Limb (tissue), 2 donors: ENCODE data around the gene PAX7.

Source experiments
- DNase-seq, 2 donors: peaks; one replicate each; pipeline ENCODE4 v3.0.0-alpha.2; 2016; ENCODE audit errors: extremely low spot score in 2 of 2

Gene PAX7

DNA sequence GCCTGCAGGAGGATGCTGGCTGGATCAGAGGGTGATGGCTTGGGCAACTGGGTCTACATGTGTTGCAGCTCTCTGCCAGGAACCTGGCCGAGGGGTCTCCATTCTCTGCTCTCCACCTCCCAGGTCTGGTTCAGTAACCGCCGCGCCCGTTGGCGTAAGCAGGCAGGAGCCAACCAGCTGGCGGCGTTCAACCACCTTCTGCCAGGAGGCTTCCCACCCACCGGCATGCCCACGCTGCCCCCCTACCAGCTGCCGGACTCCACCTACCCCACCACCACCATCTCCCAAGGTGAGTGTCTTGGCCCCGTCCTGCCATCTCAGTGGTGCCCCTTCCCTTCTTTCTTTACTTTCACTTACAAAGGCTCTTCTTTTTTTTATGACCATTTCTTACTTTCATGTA, 69.9 kb downstream of the PAX7 start:
- no peak for DNase-seq

DNA sequence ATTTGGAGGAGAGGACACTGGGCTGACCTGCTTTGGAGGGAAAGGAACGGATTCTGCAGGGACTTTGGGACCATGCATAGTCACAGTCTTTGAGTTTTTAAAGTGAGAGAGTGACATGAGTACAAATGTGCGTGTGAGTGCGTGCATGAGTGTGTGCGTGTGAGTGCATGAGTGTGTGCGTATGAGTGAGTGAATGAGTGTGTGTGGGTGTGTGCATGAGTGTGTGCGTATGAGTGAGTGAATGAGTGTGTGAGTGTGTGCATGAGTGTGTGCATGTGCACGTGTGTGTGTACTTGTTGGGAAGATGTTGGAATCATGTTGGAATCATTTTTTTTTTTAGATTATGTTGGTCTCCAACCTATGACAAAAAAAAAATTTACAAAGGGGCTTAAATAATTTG, 70.5 kb downstream of the PAX7 start:
- DNase-seq, result no peak

DNA sequence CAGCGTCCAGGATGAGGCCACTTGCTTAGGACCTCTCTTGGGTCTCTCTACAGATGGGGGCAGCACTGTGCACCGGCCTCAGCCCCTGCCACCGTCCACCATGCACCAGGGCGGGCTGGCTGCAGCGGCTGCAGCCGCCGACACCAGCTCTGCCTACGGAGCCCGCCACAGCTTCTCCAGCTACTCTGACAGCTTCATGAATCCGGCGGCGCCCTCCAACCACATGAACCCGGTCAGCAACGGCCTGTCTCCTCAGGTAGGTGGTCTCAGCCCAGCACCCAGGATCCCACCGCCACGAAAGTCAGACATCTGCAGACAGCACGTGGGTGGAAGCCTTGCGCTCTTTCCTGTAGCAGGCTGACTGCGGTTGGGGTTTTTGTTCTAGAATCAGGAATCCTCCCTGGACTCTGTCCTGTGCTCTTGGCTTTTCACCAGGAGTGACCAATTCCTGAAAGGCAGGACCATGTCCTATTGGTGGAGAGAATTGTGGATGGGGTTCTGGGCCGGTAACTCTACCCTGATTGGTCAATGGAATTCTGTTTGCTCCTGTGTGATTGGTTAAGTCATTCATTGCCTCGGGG, 72.5 kb downstream of the PAX7 start:
- no peak for DNase-seq

DNA sequence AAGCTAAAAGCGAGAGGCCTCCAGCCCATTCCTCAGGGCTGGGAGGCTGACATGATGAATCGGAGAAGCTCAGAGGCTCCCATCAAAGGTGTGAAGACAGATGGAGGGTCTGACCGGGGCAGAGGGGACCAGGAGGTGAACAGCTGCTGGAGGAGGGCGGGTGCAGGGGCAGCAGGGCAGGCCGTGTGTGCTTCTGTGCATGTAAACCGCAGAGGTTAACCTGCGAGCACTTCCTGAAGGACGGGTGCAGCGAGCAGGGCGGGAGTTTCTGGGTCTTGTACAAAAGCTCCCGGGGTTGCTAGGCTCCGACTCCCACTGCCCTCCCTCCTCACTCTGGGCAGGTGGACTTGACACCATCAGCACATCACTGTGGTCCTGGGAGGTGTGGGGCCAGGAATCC, 75.2 kb downstream of the PAX7 start:
- DNase-seq, result no peak

DNA sequence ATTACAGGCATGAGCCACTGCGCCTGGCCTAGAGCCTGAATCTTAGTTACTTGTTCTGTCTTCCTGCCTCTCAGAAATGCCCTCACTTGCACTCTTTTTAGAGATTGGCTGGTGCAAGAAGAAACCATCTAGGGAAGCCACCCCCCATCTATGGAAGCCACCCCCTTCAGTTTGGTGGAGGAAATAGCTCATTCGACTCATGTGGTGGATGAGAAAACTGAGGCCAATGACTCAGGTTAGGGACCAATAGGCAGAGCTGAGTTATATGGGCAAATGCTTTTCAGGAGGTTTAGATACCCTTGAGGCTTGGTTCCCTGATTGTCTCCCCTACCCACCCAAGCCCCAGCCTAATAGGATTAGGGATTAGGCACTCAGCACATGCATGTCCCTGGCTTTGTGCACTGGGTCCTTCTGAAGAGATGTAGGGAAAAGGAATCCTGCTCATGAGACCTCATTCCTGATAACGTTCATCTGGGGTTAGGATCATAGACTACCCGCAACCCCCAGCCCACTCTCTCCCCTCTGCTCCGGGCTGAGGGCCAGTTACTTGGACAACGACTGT, 77.1 kb downstream of the PAX7 start:
- no peak for DNase-seq

DNA sequence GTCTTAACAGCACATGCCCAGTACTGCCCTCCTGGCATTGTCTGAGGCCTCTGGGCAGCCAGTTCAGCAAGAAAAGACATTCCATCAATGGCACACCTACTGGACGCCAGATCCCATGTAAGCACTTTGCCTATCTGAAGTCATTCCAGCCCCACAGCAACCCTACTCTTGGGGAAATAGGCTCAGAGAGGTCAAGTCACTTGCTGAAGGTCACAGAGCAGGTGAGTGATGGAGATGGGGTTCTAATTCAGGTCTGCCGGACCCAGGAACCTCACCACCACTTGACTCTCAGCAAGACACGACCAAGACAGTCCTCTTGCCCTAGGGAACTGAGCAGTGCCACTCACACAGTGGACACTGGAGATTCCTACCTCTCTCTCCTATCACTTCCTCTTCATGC, 79.4 kb downstream of the PAX7 start:
- DNase-seq, result no peak

DNA sequence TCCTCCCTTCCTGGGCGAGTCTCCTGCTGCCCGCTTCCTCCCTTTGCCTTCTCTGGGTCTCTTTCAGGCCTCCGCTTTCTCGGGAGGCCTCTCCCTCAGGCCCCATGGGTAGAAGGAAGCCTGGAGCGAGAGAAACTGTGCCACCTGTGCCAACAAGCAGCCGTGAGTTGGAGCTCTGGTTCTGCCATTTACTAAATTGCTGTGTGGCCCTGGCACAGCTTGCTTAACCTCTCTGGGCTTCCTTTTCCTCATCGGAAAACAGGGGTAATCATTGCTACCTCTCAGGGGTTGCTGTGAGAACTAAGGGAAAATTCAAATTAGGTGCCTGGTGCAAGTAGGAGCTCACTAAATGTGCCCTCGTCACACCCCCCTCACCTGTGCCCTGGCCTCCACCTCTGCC, 80.4 kb downstream of the PAX7 start:
- DNase-seq, result no peak

DNA sequence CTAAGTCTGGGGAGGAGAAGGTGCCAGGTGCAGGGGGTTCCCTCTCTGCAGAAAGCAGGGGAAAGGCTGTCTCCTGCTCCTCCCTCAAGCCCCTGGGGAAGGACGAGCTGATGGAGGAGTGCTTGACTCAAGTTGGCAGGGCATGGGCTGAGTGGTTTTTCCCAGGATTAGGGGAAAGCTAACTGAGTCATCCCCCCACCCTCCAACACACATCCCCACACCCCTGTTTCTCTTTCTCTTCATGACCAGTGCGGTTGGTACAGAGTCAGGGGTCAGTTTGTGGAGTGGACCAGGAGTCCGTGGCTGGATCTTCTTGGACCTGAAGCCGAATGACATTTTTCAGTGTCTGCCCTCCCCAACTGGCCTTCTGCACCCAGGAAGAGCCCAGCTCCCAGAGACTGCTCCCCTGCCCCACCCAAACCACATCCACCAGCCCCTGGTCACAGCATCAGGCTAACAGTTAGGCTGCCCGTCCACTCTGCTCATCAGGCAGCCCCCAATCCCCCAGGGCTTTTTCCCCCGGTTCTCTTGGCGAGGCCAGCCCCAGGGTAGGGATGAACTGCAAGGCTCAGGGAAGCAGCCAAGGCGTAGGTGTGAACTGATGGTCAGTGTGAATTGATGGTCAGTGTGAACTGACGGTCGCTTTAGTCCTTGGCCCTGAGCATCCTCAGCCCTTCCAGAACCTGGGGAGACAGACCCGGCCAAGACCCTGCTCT, 81.0 kb downstream of the PAX7 start:
- no peak for DNase-seq

DNA sequence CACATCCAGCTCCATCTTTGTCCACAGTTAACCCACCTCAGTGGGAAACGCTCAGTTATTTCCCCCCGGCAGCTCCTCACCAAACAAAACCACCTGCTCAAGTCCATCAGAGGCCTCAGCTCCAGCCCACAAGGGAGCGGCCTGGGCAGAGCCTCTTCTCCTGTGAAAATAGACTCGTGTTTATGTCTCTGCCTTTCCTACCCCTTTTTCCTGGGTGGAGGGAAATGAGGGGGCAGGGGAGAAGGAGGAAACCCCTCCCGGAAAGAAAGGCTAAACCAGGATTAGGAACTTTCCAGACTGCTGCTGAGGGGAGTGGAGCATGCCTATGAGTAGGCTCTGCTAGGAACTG, 81.6 kb downstream of the PAX7 start:
- DNase-seq, result peak; percentile 11 to 50

DNA sequence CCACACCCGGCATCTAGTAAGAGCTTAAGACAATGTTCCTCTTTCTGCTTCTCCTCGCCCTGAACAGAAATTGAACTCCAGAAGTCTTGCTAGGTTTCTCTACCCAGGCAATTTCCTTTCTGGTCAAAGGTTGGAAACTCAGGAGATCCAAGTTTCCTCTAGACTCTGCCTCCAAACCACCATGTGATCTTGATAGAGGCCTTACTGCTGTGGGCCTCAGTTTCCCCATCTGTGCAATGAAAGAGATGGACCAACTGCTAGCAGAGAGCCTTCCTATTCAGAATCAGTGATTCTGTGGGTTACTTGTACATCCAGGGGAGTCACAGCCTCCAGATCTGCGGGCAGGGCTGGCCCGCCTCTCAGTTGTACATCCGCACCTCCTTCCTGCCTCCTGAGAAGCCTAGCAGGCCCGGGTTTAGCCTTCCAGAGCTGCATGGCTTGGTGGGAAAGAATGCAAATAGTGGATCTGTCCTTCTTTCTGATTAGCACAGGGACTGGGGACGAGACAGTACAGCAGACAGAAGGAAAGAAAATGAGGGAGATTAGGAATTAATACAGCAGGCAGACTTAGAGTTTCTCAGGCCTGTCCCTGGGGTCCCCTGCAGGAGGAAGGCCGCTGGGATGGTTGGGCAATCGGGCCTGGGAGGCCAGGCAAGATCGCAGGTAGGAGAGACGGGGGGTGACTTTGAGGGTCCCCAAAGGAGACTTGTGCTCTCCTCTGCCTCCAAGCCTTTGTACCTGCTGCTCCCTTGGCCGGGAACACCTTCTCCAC, 83.9 kb downstream of the PAX7 start:
- DNase-seq, result no peak

DNA sequence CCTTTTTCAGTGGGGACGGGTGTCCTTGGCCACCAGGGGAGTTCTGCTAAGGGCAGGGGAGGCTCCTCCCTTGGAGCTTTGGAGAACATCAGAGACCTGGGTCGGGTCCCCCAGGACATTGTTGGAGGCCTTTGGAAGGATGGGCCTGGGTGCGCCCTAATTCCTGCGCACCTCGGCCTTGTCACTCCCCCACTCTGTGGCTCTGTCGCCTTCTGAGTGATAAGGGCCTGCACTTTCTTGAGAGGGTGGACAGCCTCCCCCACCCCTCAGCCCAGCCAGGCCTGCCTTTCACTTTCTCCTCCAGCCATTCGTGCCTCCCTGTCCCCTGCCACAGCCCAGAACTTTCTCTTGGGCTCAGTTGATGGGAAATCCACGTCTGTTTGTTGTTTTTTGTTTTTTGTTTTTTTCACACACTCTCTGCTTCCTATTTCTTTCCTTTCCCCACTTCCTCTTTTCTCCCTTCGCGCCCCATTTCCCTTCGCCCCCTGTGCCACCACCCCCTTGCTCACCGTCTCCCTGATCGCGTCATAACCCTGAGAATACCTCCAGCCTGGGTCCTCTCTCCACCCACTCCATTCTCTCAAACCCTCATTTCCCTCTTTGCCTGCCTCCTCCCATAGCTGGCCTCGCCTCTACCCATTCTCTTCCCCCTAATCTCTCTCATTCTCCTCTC, 85.6 kb downstream of the PAX7 start:
- no peak for DNase-seq

DNA sequence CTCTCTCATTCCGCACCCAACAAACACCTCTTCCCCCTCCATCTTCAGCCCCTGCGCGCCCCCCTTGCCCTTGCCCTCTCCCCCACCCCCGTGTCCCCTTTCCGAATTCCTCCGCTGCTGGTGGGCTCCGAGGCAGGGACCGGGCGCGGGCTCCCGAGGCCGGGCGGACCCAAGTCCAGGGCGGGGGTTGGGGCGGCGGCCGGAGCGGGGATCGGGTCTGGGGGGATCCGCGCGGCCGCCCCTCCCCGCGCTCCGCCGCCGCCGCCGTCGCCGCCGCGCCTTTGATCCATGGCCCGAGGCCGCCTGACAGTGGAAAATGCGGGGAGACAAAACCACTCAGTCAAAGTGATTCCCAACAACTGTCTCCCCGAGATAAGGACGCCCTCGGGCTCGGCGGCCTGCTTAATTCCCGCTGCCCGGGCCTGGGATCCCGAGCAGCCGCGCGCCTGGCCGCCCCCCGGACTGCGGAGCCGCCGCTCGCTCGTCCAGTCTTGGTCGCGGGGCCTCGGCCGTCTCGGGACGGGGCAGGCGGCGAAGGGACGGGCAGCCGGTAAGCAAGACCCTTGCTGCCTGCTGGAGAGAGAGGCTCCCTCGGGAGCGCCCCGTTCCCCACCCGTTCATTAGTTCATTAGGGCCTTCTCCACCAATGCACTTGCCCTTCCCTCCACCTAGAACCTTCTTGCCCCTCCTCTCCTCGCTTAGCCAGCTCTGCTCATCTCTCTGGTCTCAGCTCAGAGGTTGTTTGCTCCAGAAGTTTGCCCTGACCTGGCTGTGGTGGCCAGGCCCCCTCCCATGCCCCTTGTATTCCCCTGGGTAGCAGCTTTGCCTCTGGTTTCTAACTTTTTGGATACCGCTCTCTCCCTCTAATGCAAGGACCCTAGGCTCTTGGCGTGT, 86.4 kb downstream of the PAX7 start:
- peak in 1 of 2 donors; percentile 51 for DNase-seq

DNA sequence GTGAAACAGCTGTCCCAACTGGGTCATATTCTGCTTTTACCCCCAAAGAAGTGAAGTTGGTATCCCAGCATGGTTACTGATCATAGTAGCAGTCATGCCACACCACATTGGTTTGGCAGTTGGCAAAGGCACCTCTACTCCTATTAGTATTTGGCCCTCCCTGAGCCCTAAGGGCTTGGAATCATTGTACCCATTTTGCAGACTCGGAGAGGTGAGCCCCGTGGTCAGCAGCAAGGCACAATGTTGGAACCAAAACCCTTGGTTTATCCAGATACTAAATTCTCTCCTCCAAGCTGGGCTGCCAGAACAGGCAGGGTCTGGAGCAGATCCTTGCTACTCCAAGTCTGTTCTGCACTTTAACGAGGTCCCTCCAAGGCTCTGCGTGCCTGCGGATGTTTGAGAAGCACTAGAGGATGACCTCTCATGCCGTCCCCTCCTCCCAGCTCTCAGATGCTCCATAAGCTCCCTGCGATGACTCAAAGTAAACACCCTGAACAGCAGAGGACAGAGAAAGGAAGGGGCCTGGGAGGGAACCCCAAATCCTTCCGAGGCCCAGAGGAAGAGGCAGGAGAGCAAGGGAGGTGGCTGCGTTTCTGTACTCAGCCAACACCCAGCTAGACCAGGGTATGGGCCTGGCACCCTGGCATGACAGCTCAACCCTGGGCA, 89.3 kb downstream of the PAX7 start:
- no peak for DNase-seq

DNA sequence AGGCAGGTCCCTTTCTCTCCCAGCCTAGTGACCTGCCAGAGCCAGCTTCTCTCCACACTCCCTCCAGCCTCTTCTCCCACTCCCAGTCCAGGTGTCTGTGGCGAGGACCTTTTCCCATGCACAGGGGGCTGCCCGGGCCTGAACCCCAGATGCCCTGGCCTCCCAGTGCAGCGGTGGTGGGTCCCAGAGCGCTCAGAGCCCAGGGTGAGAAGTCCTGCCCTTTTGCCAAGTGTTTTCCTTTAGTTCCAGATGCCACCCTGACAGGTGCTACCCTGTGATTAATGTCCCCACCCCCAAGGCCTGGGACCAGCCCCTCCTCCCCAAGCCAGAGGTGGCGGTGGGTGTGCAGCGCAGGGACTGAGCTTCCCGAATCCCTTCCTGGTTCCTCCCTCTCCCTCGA, 90.4 kb downstream of the PAX7 start:
- no peak for DNase-seq

DNA sequence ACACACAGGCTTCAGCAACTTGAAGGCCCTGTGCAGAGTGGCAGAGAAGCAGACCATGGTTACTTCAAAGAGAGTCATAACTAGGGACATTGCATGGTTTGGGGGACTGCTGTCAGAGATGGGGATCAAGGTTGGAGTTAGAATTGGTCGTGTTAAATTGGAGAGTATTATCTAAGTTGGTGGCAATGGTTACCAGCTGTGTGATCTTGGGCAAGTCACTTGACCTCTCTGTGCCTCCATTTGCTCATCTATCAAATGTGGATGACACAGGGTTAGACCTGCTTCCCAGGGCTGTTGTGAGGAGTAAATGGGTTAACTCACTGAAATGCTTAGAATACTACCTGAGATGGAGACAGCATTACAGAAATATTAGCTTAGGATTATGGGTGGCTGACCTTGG, 91.1 kb downstream of the PAX7 start:
- no peak for DNase-seq

DNA sequence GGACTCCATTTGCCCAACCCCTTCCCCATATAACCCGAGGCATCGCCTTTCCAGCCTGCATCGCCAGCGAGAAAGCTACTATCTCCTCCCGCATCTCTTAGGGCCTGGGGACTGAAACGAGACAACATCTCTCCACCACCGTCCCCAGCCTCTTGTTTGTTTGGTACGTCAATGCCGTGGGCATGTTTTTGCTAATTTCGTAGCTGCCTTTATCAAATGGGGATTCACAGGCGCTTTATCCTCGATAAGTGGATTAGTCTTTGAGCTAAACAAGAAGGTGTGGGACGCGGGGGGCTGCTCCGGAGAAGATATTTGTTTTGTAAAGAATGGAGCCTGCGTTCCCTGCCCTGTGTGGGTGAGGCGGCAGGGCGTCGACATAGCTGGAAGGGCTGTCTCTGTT, 91.6 kb downstream of the PAX7 start:
- DNase-seq, result no peak

DNA sequence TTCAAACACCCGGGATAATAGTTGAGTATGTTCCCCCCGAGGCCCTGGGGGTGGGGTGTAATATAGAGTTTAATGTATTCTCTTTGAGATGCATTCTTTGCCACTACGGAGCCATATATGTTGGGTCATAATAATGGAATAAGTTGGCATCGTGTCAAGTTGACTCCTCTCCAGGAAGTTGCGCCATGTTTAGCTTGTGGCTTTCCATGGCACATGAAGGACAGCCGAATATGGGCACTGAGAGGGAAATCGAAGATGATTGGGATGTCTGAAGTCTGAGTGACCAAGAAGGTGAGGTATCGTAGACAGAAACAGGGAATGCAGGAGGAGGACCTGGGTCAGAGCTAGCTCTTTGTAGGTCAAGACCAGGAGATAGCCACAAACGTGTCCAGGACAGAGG, 92.6 kb downstream of the PAX7 start:
- peak in 1 of 2 donors; percentile 37 for DNase-seq

DNA sequence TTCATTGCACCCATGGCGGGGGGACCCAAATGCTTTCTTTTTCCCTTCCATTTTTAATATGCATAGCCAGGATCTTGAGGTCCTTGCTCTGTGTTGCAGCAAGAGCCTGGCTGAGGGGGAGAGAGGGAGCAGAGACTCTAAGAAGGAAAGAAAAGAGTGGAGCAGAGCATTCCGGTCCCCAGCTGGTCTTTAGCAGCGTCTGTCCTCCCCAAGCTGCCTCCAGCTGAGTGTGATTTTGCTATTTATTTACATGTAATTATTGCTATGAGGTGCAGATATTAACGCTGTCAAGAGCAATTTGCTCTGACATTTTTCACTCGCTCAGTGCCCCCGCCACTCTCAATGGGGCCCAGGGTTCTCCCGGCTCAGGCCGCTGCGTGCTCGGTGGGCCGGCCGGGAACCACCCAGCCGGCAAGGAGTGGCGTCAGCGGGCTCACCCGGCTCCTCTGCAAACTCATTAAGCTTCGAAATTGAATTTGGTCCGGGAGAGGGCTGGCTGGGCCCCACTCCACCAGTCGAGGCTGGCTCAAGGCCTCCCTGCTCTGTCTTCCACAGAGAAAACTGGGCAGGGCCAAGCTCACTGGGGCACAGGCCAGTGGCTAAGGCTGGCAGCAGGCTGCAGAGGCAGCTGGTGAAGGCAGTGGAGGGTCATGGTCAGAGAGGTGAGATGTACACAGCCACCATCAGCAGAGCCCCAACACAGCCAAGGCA, 93.2 kb downstream of the PAX7 start:
- DNase-seq, result no peak

DNA sequence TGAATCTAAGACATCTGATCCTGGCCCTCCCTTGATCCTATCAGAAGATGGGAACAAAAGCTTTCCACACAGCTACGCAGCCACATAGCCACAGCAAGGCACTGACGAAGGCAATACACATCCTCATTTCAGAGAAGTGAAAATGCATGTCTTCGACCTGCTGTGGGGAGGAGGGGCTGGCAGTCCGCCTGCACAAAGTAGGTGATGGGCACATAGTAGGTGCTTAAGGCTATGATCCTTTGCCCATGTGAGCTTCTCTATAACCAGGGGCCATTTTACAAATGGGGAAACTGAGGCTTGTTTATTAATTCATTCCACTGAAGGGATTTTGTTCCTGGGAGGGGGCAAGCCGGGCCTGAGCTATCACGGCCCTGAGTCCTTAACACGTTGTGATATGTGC, 94.2 kb downstream of the PAX7 start:
- DNase-seq, result no peak
